Activated CD4-positive, alpha-beta T cell treated with anti-CD3 and anti-CD28 coated beads, Interleukin-2, Interleukin-6, amounts not matched to agents 100 ng/mL and 50 ng/mL, durations not matched to agents 16 hours and 8 hours (primary cell): ENCODE results near the gene CAMK2A.
"Not testable (repeated sequence)": the region's sequence is repeated elsewhere in the genome, so short reads cannot be mapped to it uniquely, and the experiment has no call there.

Experiments
- DNase-seq: peaks from one replicate; pipeline ENCODE4 v3.0.0-alpha.2; 2020

The CAMK2A gene

GRCh38 chr5:150234576-150235499, 54.7 kb downstream of the CAMK2A start:
- DNase-seq: no peak

GRCh38 chr5:150233706-150234105, 55.9 kb downstream of the CAMK2A start:
- not testable (repeated sequence) for DNase-seq

GRCh38 chr5:150230842-150231241, 58.7 kb downstream of the CAMK2A start:
- DNase-seq: no peak

- DNase-seq: no peak
Measured at GRCh38 chr5:150229571-150229970, 60.0 kb downstream of the CAMK2A start.

GRCh38 chr5:150227606-150228273, 61.8 kb downstream of the CAMK2A start:
- no peak for DNase-seq

GRCh38 chr5:150227036-150227435, 62.5 kb downstream of the CAMK2A start:
- no peak for DNase-seq

- no peak for DNase-seq
Measured at GRCh38 chr5:150224483-150225027, 65.0 kb downstream of the CAMK2A start.

- no peak for DNase-seq
Measured at GRCh38 chr5:150223474-150223873, 66.1 kb downstream of the CAMK2A start.

- no peak for DNase-seq
Measured at GRCh38 chr5:150222906-150223305, 66.7 kb downstream of the CAMK2A start.

- no peak for DNase-seq
Measured at GRCh38 chr5:150221471-150221870, 68.1 kb downstream of the CAMK2A start.

- no peak for DNase-seq
Measured at GRCh38 chr5:150219861-150220260, 69.7 kb downstream of the CAMK2A start.

- DNase-seq: no peak
Measured at GRCh38 chr5:150219142-150219541, 70.4 kb downstream of the CAMK2A start.

- no peak for DNase-seq
Measured at GRCh38 chr5:150218693-150219035, 70.9 kb downstream of the CAMK2A start.

GRCh38 chr5:150217873-150218692, 71.5 kb downstream of the CAMK2A start:
- DNase-seq: peak; percentile 88

GRCh38 chr5:150217038-150217437, 72.5 kb downstream of the CAMK2A start:
- DNase-seq: no peak

GRCh38 chr5:150215979-150216944, 73.3 kb downstream of the CAMK2A start:
- no peak for DNase-seq

GRCh38 chr5:150214289-150214688, 75.3 kb downstream of the CAMK2A start:
- DNase-seq: no peak

- no peak for DNase-seq
Measured at GRCh38 chr5:150213530-150213929, 76.0 kb downstream of the CAMK2A start.

GRCh38 chr5:150211156-150212030, 78.2 kb downstream of the CAMK2A start:
- no peak for DNase-seq

GRCh38 chr5:150210644-150211043, 78.9 kb downstream of the CAMK2A start:
- no peak for DNase-seq
